Activated CD4-positive, CD25-positive, alpha-beta regulatory T cell treated with anti-CD3 and anti-CD28 coated beads, Interleukin-2, amount 50 U/mL, for 72 hours (primary cell): ENCODE measurements around the gene PLA2G4E.

ENCODE experiments used
- DNase-seq: peaks from one replicate; pipeline ENCODE4 v3.0.0; 2021

Gene PLA2G4E

GRCh38 chr15:41951571-41951970 lies 69.3 kb downstream of the PLA2G4E start:
- DNase-seq: no peak

- DNase-seq: no peak
Observed at GRCh38 chr15:41950489-41950888, 70.4 kb downstream of the PLA2G4E start.

GRCh38 chr15:41950127-41950483 lies 70.7 kb downstream of the PLA2G4E start:
- DNase-seq: no peak

- no peak for DNase-seq
Observed at GRCh38 chr15:41949401-41950126, 71.3 kb downstream of the PLA2G4E start.

- DNase-seq: no peak
Observed at GRCh38 chr15:41948490-41948889, 72.4 kb downstream of the PLA2G4E start.

GRCh38 chr15:41946970-41947369 lies 73.9 kb downstream of the PLA2G4E start:
- DNase-seq: no peak

- no peak for DNase-seq
Observed at GRCh38 chr15:41945731-41946130, 75.1 kb downstream of the PLA2G4E start.

- DNase-seq: no peak
Observed at GRCh38 chr15:41945221-41945620, 75.6 kb downstream of the PLA2G4E start.

GRCh38 chr15:41944313-41944940 lies 76.4 kb downstream of the PLA2G4E start:
- no peak for DNase-seq

GRCh38 chr15:41943543-41944312 lies 77.1 kb downstream of the PLA2G4E start:
- no peak for DNase-seq

GRCh38 chr15:41942886-41943285 lies 78.0 kb downstream of the PLA2G4E start:
- DNase-seq: no peak

- DNase-seq: no peak
Observed at GRCh38 chr15:41941644-41942415, 79.0 kb downstream of the PLA2G4E start.

GRCh38 chr15:41940441-41940857 lies 80.4 kb downstream of the PLA2G4E start:
- peak; percentile 60 for DNase-seq

GRCh38 chr15:41939986-41940385 lies 80.9 kb downstream of the PLA2G4E start:
- no peak for DNase-seq

GRCh38 chr15:41937568-41937923 lies 83.3 kb downstream of the PLA2G4E start:
- DNase-seq: no peak

GRCh38 chr15:41936649-41937567 lies 83.9 kb downstream of the PLA2G4E start:
- DNase-seq: peak; percentile 67

- no peak for DNase-seq
Observed at GRCh38 chr15:41936155-41936554, 84.7 kb downstream of the PLA2G4E start.

GRCh38 chr15:41935566-41936020 lies 85.2 kb downstream of the PLA2G4E start:
- DNase-seq: peak; percentile 37

- peak; percentile 57 for DNase-seq
Observed at GRCh38 chr15:41934843-41935242, 86.0 kb downstream of the PLA2G4E start.

GRCh38 chr15:41933771-41934170 lies 87.1 kb downstream of the PLA2G4E start:
- no peak for DNase-seq

GRCh38 chr15:41933326-41933725 lies 87.5 kb downstream of the PLA2G4E start:
- DNase-seq: no peak
